Measurements from ENCODE around the gene SLC25A47.

DNA sequence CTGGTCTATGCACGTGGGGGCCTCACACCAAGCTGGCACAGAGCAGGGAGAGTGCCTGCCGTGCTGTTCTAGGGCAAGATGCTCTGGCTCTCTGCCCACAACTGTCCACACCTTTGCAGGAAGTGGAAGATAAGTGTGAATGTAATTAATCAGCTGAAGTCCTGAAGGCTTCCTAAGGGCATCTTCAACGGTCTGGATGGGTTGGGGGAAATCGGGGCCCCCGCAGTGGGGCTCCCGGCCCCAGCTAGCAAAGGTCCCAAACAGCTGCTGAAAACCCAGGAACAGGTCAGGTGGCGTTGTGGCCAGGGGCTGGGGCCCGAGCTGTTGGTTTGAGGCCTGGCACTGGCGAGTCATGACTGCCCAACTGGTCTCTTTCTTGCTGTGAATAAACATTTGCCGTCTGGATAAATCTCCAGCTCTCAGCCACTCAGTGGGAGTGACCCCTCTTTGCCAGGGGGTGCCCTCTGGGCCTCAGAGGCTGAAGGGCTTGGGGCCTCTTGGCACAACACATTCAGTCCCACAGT, 10.2 kb upstream of the SLC25A47 start:
- no peak for TF ChIP-seq POLR2A (IDR thresholded peaks at IDR 0.05; ENCODE audit: low read depth, low read length)
- TF ChIP-seq POLR2AphosphoS5 (IDR thresholded peaks at IDR 0.05; ENCODE audit: low read depth, low read length) = no peak
- no peak for TF ChIP-seq TAF1 (IDR thresholded peaks at IDR 0.05; ENCODE audit: borderline replicate concordance, low read depth, low read length)

Data from GM12892 (cell line).